Measurements from ENCODE around the gene CLEC17A. TPM values are rescaled to one million over a fixed set of nuclear protein-coding genes. Genes with fewer than 3 reads are reported as not detected.
A peak's percentile ranks its signal among the peaks of the same experiment; 100 is the strongest.
"Not testable (repeated sequence)": the region's sequence is repeated elsewhere in the genome, so short reads cannot be mapped to it uniquely, and the experiment has no call there.

The CLEC17A gene
- total RNA-seq, 6 experiments from 2014 or later: not detected

GRCh38 chr19:14550201-14550754, 32.6 kb upstream of the CLEC17A start:
- ATAC-seq: peak; percentile 50 to 78 (median 58)
- peak; percentile 84 to 92 (median 86) for DNase-seq
- peak overlapping the region in 1 of 3 donors; percentile 24 for H3K27ac ChIP-seq

GRCh38 chr19:14551134-14552005, 31.5 kb upstream of the CLEC17A start:
- intact Hi-C loops (cut with DNase I): loop anchor here in 1 of 2 donors (10.0 kb wide), 1 partner anchor 47 kb away; no protein-coding TSS in a partner anchor
- H3K9me3 ChIP-seq, H3K36me3 ChIP-seq, H3K4me3 ChIP-seq, H3K27me3 ChIP-seq: not testable (repeated sequence)
- Histone ChIP-seq H3K27ac (peak overlapping the region in 1 of 3 donors; percentile 24), H3K4me1 (peaks cover 0 to 51% (median 11%) of the 10 kb centered on the region in 4 donors)
- 61% methylated on average over 7 of the region's 12 CpGs for WGBS (ENCODE audit: insufficient coverage, low coverage, low lambda C conversion rate, missing lambda C conversion rate)
- peak in 1 of 4 donors; percentile 8 for TF ChIP-seq CTCF (IDR thresholded peaks at IDR 0.05)
- DNase-seq (peak in 1 of 3 donors; percentile 56), ATAC-seq (peak in 3 of 4 donors; percentile 2 to 12 (median 2))

More at GRCh38 chr19:14550201-14550754, 32.6 kb upstream of the CLEC17A start:
- Histone ChIP-seq H3K27me3 (no peaks in the 10 kb centered on the region), H3K9me3 (no peaks in the 10 kb centered on the region), H3K36me3 (peaks cover 0 to 5% (median 0%) of the 10 kb centered on the region in 4 donors), H3K4me3 (no peak overlapping the region), H3K4me1 (peaks cover 0 to 50% (median 11%) of the 10 kb centered on the region in 4 donors)
- intact Hi-C loops (cut with DNase I): loop anchor here in 1 of 2 donors (10.0 kb wide), 1 partner anchor 45 kb away; no protein-coding TSS in a partner anchor
- WGBS (ENCODE audit: insufficient coverage, low coverage, low lambda C conversion rate, missing lambda C conversion rate): 30% methylated on average over 10 of the region's 15 CpGs
- TF ChIP-seq CTCF (IDR thresholded peaks at IDR 0.05) (no peak), POLR2A (IDR thresholded peaks at IDR 0.05) (no peak)

GRCh38 chr19:14552006-14552360, 30.9 kb upstream of the CLEC17A start:
- intact Hi-C loops (cut with DNase I): loop anchor here in 1 of 2 donors (10.0 kb wide), 1 partner anchor 47 kb away; no protein-coding TSS in a partner anchor
- H3K4me3 ChIP-seq, DNase-seq, H3K27me3 ChIP-seq, ATAC-seq, H3K36me3 ChIP-seq, H3K9me3 ChIP-seq, H3K27ac ChIP-seq: not testable (repeated sequence)
- H3K4me1 ChIP-seq: peaks cover 0 to 57% (median 11%) of the 10 kb centered on the region in 4 donors
- 73% methylated on average over 5 of the region's 8 CpGs for WGBS (ENCODE audit: insufficient coverage, low coverage, low lambda C conversion rate, missing lambda C conversion rate)

- H3K9me3 ChIP-seq: no peaks in the 10 kb centered on the region
- peak overlapping the region; percentile 38 to 77 (median 76) for H3K27ac ChIP-seq
- peaks cover 0 to 5% (median 0%) of the 10 kb centered on the region in 4 donors for H3K36me3 ChIP-seq
- intact Hi-C loops (cut with DNase I): loop anchor here in 1 of 2 donors (10.0 kb wide), 1 partner anchor 48 kb away; no protein-coding TSS in a partner anchor
- WGBS (ENCODE audit: insufficient coverage, low coverage, low lambda C conversion rate, missing lambda C conversion rate): 87% methylated on average over 9 of the region's 35 CpGs
- ATAC-seq (no peak), DNase-seq (no peak)
- no peak for TF ChIP-seq CTCF (IDR thresholded peaks at IDR 0.05)
- no peak for TF ChIP-seq POLR2A (IDR thresholded peaks at IDR 0.05)
- no peak overlapping the region for H3K4me3 ChIP-seq
- H3K27me3 ChIP-seq: no peaks in the 10 kb centered on the region
- H3K4me1 ChIP-seq: peaks cover 0 to 58% (median 11%) of the 10 kb centered on the region in 4 donors
Measured at GRCh38 chr19:14553042-14553938, 29.6 kb upstream of the CLEC17A start.
